HG02943 (cell line): ENCODE data around the gene DUSP28.
A peak's percentile ranks its signal among the peaks of the same experiment; 100 is the strongest.
"Not testable (repeated sequence)": the region's sequence is repeated elsewhere in the genome, so short reads cannot be mapped to it uniquely, and the experiment has no call there.

Experiments used
- ATAC-seq: cut with Tn5 transposase; IDR thresholded peaks from one replicate; pipeline ENCODE4 v1.9.1; 2021; ENCODE audit warnings: mild to moderate bottlenecking, low read depth, moderate library complexity; ENCODE audit not compliant: unreplicated experiment

DUSP28 gene

GRCh38 chr2:240558236-240558761 is 1.9 kb upstream of the DUSP28 start:
- ATAC-seq: no peak

DNA sequence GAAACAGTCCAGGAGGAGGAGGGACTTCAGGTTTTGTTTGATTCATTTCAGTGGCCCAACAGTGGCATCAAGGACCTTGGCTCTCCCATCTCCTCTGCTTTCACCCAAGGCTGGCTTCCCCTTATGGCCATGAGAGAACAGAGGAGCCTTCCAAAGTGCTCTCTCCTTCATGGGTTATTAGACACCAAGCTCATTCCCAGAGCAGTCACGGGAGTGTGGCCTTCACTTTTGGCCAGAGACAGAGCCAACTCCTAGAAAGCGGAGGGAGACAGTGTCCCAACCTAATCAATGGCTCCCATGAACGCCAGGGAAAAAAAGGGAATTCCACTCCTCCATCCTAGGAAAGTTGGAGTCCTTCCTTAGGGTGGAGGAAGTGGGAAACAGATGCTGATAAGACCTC is 871 bp upstream of the DUSP28 start:
- no peak for ATAC-seq

GRCh38 chr2:240560480-240561324 is 545 bp downstream of the DUSP28 start:
- ATAC-seq: peak; percentile 53

DNA sequence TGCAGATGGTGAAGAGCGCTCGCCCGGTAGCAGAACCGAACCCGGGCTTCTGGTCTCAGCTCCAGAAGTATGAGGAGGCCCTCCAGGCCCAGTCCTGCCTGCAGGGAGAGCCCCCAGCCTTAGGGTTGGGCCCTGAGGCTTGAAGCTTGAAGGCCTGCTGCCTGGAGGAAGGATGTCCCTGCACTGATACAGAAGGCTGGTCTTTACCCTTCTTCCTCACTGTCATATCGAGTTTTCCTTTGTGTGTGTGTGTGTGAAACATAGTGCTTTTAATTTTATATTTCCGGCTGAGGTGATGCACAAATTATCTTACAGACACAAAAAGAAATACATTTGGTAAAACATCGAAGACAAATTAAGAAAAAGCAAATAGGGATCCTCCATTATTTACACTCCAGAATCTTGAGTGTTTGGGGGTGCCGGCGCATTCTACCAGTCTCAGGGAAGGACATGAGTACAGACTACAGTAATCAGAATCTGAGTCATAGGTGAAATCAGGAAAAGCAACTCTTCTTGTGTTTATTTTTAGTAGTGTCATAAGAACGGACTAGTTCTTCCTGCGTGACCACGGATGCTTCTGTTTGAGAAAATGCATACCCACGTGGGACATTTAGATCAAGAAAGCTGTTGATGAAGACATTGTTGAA is 1.3 kb downstream of the DUSP28 start:
- ATAC-seq: no peak

DNA sequence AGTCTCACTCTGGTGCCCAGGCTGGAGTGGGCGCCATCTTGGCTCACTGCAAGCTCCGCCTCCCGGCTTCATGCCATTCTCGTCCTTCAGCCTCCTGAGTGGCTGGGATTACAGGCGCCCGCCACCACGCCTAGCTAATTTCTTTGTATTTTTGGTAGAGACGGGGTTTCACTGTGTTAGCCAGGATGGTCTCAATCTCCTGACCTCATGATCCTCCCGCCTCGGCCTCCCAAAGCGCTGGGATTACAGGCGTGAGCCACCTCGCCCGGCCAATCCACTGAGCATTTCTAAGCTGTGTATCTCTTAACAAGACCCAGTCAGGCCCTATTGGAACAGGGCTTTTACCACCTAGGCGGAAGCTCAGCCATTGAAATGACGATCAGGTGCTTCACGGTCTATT is 3.1 kb downstream of the DUSP28 start:
- not testable (repeated sequence) for ATAC-seq

- ATAC-seq: no peak
These were observed 3.9 kb downstream of the DUSP28 start for GRCh38 chr2:240563951-240564560.

DNA sequence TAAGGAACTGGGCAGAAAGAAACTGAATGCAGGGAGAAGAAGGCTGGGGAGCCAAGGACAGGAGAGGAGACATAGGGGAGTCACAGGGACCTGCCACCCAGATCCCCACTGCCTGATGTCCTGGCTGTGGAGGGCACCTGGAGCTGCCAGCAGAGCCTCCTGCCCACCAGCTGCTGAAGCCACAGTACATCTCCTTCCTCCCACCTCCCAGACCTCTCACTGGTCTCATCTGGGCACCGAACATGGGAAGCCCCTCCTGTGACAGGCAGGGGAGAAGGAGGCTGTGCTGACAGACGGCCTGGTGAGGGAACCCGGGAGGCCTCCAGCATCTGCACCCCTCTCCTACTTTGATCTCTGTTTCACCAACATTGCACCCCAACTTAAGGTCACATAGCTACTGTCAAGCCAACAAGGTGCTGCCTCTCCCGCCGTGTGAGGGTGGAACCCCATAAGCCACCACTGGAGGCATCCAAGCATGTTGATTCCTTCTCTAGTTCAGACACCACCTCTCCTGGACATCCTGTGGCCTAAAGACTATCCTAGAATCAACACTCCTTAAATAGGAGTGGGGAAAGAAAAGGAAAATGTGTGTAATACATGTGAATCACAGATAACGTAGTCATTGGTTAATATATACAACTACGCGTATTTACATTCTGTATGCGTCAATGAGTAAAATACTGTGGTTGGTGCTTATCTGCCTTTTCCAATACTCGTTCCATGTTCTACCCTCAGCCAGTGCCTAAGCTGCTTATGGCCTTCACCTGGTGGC is 4.6 kb downstream of the DUSP28 start:
- no peak for ATAC-seq

GRCh38 chr2:240565333-240566202 is 5.4 kb downstream of the DUSP28 start:
- peak; percentile 25 for ATAC-seq

DNA sequence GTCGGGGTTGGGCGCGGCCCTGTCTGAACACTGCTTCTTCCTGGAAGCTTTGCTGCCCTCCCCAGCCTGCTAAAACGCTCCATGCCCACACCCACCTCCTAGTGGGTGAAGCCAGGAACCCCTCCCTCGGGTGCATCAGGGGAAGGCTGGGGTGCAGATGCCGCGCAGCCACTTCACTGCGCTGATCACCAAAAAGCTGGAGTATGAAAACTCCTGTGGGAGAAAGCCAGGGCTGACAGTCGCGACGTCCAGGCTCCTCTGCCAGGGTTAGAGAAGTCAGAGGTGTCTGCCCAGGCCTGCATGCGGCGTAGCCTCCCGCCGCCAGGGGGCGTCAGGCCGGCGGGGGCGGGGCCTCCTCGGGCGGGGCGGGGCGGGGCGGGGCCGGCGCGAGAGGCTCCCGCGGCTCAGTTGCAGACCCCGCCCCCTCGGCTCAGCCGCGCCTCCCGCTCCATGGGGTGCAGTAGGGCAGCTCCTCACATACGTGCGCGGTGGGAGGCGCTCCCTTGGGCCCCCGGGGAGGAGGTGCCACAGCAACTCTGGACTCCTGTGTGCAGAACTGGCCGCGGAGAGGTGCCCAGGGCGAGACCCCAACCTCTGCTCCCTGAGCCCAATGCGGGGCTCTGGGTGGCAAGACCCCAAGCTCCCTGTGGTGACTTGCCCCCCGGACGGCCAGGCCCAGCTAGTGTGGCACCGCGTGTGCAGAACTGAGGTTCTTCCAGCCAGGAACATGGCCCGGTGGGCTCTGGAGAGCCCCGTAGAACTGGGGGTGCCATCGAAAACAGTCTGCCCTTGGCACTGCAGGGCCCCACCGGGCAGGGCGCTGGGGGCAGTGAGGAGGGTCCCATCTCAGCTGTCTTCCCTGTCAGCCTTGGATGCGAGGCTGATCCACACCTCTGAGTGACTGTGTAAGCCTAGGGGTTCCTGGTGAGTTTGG is 6.3 kb downstream of the DUSP28 start:
- peak; percentile 42 for ATAC-seq

- ATAC-seq: no peak
These were observed 7.1 kb downstream of the DUSP28 start for GRCh38 chr2:240567137-240567871.

- no peak for ATAC-seq
These were observed 7.9 kb downstream of the DUSP28 start, which contains the start of gene RNPEPL1 for GRCh38 chr2:240567872-240568677. Gene RNPEPL1 (plus strand): TSS chr2:240568484. CDS start chr2:240568587, 103 bp downstream.

DNA sequence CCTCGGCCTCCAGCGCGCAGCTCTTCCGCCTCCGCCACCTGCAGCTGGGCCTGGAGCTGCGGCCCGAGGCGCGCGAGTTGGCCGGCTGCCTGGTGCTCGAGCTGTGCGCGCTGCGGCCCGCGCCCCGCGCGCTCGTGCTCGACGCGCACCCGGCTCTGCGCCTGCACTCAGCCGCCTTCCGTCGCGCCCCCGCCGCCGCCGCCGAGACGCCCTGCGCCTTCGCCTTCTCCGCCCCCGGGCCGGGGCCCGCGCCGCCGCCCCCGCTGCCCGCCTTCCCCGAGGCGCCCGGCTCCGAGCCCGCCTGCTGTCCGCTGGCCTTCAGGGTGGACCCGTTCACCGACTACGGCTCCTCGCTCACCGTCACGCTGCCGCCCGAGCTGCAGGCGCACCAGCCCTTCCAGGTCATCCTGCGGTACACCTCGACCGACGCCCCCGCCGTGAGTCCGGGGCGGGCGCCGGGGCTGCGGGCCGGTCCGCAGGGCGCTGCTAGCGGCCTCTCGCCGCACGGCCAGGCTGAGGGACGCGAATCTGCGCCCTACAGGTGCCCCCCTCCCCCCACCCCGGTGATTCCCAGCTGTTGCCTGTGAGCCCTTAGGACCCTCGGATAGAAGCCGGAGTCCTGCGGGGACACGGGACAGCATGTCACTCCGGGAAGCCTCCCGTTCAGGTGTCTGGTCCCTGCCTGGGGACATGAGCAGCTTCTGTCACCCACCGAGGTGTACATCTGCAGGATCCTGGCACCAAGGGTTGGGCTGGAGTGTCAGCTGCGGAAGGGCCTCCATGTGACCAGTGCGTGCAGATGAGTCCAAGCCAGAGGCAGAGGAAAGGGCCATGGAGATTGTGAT is 8.7 kb downstream of the DUSP28 start:
- no peak for ATAC-seq

GRCh38 chr2:240569523-240569997 is 9.4 kb downstream of the DUSP28 start:
- ATAC-seq: no peak

DNA sequence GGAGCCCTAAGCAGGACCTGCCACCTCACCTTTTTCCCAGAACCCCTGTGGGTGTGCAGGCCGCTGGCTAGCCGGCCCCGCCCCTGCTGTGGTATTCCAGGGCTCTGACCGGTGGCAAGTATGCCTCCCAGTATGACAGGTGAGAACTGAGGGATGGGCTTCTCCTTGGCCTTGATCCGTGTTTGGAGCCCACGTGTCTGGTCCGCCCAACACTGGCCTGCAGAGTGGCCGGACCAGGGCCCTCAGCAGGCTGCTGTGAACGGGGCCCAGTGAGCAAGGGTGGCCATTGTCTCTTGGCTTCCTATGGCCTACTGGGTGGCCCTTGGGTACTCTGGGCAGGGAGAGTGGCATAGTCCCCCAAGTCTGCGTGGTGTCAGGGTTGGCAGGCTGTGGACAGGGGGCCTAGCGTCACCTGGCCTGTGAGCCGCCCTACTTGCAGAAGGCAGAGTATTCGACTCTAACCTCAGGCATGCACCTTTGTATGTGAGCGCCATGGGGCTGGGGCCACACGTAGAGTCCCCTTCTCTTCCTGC is 9.9 kb downstream of the DUSP28 start:
- no peak for ATAC-seq

DNA sequence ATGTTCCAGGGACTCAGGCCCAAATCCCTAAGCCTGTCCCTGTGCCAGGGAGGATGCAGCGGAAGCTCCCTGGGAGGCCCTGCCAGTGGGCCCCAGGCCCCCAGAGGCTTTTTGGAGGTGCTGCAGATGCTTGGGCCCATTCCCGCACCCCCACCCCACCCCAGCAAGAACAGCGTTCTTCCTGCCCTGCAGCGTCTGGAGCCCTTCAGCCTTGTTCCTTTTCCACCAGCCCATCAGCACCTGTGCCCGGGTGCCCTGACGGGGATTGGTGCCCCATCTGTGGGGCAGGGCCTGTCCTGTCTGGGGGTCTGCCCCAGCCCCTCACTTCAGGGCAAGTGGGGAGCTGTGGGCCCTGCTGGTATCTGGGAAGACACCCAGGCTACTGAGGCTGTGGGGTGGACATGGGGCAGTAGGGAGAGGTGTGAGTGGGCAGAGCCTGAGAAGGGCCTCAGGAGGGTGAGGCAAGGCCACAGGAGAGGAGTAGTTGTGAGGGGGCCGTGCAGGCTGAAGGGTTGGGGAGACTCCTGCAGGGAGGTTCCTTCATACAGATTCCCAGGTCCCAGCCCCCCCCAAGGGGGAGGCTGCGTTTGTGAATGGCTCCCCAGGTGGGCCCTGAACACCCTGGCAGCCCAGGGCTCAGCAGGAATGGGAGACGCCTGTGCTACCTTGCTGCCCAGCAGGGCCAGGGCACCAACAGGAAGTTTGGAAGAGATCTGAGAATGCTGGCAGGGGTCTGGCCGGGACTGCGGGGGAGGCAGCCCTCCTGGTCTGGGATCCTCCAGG is 10.6 kb downstream of the DUSP28 start:
- no peak for ATAC-seq
